NCI-H460 (cell line): Measurements from ENCODE around the gene NDUFB2. TPM values are rescaled to one million over a fixed set of nuclear protein-coding genes. Genes with fewer than 3 reads are reported as not detected.
"Not testable (repeated sequence)": the region's sequence is repeated elsewhere in the genome, so short reads cannot be mapped to it uniquely, and the experiment has no call there.

Experiments used
- DNase-seq: peaks from one replicate; pipeline ENCODE4 v3.0.0-alpha.2; 2016; ENCODE audit warnings: low read depth; ENCODE audit errors: extremely low read depth
- polyA plus RNA-seq: library from polyadenylated mRNA; depleted of rRNA; stranded (reverse); fragments of >200 nt; gene quantifications from 2 replicates; pipeline ENCODE4 v1.2.3, GENCODE V29; 2014; cell fraction: nucleus; rRNA removed
- total RNA-seq: library from RNA; depleted of rRNA; stranded (reverse); fragments of >200 nt; shearing (Covaris generic); gene quantifications from 2 replicates; pipeline ENCODE4 v1.2.3, GENCODE V29; 2014; rRNA removed

Gene NDUFB2
- total RNA-seq: 115 TPM in 2 replicates
- 260 and 268 TPM in 2 replicates for polyA plus RNA-seq

DNA sequence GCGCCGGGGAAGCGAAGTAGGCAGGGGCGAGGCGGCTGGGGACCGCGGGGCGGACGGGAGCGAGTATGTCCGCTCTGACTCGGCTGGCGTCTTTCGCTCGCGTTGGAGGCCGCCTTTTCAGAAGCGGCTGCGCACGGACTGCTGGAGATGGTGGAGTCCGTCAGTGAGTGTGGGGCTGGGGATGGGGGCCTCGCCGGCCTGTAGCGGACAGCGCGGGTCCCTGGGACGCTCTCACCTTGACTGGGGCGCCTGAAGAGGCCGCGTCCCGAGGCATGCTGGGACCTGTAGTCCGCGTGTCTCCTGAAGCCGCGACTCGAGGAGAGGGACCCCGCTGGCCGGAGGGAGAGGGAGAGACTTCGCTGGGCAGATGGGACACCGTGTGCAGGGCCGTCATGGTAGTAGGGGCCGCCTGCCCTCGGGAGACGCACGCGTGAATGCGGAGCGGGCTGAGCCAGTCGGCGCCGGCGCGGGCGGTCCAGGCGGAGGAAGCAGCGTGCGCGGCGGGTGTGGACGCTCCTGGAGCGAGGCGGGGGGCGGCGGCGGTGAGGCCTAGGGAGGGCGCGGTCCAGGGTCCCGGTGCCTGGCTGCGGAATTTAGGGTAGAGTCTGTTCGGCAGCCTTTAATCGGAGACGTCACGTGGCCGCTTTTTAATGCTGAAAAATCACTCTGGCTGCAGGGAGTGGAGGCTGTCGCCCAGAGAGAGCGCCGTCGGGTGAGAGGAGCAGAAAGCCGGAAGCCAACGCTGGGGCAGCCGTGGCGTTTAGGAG lies at the start of gene NDUFB2:
TSS of gene NDUFB2 (plus strand) at position 29 of the 767 bp plus-strand sequence. CDS start at position 66, 37 bp downstream.
- peak; percentile 67 for DNase-seq

DNA sequence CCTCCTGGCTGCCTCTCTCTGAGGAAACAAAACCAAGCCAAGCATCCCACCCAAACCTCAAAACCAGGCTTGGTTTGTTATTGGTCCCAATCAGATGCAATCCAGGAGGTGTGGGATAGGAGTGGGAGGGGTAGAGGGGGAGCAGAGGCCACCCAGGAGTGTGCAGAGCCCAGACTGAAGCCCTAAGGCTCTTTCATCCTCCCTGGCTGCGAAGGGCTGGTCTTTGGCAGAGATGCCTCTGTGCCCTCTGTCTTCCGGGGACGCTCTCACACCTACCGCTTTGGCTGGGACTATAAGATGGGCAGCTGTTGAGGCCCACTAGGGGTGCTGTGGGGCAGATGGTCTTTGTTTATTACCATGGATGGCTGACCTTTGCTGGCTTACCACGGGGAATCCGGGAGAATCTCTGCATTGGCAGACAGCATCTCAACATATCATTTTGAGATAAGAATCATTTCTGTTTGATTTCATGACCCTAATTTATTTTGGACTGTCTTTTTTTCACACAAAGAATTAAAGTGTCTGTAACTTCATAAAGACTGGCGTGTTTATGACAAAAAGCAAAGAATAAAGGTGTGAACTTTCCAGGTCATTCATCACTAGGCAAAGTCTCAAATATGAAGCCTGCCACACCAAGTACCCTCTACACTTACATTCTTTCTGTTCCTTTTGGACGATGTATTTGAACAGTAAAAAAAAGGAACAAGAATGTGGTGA lies 49.4 kb upstream of the NDUFB2 start:
- DNase-seq: peak; percentile 49

DNA sequence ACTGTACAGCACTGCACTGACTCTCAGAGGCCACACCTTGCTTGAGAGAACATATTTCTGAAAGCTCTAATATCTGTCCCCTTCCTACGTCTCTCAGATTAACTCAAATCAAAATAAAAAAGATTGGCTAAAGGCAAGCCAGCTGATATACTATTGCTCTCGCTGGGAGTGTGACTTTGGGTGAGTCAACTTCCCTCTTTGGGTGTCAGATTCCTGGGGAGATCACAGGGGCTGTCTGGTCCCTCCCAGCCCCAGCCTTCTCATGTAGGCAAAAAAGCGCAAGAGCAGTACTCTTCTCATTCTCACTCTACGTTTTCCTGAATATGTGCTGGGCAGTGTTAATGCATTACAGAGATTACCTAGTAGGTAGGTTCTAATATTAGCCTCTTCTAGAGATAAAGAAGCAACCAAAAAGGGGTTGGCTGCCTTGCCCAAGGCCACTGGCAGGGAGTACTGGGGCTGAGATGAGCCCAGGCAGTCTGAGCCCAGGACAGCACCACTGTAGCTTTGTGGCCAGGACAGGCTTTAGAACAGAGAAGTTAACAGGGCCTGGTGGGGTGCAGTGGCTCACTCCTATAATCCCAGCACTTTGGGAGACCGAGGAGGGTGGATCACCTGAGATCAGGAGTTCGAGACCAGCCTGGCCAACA lies 46.8 kb upstream of the NDUFB2 start:
- DNase-seq: no peak

DNA sequence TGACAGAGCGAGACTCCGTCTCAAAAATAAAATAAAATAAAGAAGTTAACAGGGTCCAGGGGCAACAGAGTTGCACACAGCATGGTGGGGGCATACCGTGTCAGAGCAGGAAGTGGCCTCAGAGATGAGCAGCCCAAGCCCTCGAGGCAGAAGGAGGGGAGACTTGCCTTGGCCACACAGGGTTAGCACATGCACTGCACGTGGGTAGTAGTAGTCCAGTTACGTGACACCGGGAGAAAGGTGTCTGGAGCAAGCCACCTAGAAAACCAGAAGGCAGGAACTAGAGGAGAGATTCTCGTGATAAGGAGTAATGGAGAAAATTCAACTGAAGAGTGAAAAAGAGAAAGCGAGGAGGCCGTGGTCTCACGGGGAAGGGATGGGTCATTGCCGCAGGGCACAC lies 46.1 kb upstream of the NDUFB2 start:
- no peak for DNase-seq

DNA sequence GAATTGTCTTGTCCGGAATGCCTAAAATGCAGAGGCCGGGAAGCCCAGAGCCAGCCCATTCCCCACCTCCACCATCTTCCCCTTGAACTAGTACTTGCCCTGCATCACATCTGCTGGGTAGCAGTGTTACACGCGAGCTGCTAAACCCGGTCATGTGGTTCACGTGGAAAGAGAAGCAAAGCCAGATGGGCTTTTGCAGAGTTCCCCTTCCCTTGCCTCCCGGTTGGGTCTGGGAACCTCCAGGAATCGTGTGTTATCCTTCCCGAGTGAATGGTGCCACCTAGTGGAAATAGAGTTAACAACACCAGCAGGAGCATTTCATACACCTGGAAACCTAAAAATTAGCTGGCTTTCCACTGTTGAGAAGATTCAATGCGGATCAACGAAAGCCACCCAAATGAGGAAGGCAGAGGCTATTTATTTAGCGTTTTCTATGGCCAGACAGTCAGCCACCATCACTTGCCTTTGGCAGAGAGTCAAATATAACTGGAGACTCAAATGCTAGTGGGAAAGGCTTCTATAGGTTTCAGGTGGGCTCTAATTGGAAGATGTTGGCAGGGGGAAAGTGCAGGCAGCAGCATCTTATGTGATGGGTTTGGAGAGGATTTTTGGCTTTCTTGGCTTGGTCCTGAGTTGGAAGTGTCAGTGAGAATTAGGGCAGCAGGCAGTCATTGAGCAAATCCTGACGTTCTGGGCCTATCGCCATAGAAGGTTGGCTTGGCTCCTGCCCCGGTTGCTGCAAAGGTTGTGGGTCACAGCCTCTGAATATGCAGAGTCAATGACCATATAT lies 43.0 kb upstream of the NDUFB2 start:
- DNase-seq: peak; percentile 75

DNA sequence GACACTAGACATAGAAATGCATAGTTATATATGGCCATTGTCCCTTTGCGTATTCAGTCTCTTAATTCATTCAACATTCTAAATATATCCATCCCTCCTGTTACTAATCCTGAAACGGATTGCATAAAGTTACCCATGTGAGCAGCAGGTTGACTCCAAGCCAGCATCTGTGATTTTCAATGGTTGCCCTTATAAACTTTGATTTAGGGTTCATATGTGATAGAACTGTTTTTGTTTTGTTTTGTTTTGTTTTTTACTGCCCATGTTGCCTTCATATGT lies 42.5 kb upstream of the NDUFB2 start:
- DNase-seq: no peak

DNA sequence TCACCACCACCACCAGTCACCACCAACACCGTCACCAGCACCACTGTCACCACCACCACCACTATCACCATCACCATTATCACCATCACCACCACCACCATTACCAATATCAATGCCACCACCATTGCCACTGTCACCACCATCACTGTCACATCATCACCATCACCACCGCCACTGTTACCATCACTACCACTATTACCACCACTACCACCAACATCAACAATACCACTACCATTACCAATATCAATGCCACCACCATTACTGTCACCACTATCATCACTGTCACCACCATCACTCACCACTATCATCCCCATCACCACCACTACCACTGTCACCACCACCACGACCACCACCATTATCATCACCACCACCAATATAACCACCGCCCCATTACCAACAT lies 41.8 kb upstream of the NDUFB2 start:
- no peak for DNase-seq

DNA sequence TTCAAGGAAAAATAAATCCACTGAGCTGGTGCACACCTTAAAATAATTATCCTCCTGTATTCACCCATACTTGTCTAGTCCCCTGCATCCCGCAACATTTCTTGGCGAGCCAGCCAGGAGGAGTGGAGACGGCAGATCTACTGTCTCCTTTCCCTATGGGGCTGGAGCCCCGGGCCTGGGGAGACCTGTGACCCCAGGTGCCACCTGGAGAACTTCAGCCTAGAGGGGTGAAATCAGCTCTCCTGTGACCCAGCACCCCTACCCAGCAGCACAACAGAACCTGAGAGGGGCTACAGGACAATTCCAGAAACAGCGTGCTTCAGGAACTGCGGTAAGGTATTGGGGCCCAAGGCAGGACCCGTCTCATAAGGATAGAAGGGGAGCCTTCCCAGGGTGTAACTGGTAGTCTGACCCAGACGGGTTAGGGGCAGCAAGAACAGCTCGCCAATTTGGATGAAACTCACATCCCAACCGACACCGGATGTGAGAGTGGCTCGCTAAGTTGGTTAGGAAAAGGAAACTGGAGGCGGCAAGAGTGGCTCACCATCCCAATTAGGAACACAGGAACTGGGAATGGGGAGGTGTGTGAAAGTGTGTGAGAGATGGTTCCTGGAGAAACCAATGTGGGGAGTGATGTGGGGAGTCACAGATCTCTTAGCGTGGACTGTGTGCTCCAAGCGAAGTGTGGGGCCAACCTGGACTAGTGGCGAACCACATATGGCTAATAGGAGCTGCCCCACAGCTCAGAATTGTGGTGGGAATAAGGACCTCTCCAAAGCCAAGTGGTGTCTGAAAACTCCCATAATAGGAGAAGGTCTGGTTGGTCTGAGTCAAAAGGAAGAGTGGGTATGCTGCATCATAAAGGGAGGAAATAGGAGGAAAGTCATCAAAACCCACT lies 40.7 kb upstream of the NDUFB2 start:
- no peak for DNase-seq

DNA sequence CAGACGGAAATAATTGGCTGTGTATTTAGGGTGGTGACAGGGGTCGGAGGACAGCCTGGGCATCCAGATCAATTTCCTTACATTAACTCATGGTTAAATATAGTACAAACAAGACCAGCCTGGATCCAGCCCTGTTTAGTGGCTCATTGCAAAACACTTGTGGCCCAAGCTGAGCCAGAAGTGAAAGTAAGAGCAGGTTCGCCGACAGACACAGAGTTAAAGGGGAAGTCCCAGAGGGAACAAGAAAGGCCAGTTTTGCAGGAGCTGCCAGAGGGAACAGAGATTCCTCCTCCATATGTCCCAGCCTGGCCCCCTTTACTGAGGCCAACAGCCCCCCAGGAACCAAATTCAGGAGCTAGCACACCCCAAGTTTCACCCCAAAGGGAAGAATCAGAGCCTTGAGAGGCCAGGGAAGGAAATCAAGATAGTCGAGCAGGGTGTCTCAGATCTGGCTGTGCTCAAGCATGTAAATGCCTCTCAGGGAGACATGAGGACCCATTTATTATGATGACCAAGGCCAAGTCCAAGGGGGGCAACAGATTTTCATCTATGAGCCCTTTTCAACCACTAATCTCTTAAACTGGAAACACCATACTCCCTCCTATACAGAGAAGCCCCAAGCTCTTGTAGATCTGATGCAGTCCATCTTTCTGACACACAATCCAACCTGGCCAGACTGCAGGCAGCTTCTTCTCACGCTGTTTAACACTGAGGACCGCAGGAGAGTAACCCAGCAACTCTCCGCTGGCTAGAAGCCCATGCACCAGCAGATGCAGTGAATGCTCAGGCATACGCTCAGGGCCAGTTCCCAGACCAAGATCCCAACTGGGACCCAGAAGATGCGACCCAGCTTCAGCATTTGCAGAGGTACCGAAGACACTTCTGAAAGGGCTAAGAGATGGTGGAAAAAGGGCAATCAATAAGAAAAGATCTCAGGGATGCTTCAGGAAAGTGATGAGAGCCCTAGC lies 39.7 kb upstream of the NDUFB2 start:
- DNase-seq: no peak

DNA sequence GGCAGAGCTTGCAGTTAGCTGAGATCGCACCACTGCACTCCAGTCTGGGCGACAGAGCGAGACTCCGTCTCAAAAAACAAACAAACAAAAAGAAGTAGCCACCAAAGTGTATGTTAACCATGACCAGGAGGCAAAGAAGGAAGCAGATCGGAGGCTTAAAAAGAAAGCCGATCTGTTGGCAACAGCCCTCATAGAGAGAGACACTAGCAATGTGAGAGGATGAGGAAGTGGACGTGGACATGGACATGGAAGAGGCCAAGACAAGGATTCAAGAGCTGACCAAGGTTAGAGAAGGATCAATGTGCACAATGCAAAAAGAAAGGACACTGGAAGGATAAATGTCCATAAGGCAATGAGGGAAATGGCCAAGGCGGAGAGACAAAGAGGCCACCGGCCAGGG lies 38.6 kb upstream of the NDUFB2 start:
- DNase-seq: no peak

DNA sequence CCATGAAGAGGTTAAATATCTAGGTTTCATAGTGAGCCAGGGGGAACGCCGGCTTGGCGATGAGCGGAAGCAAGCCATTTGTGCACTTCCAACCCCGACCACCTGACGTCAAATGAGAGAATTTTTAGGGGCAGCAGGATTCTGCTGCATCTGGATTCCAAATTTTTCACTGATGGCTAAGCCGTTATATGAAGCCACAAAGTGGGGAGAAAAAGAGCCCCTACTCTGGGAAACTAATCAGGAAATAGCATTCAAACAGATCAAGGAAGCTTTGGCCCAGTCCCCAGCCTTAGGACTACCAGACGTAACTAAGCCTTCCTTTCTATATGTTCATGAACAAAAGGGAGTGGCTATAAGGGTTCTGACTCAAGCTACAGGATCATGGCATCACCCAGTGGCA lies 36.7 kb upstream of the NDUFB2 start:
- no peak for DNase-seq

DNA sequence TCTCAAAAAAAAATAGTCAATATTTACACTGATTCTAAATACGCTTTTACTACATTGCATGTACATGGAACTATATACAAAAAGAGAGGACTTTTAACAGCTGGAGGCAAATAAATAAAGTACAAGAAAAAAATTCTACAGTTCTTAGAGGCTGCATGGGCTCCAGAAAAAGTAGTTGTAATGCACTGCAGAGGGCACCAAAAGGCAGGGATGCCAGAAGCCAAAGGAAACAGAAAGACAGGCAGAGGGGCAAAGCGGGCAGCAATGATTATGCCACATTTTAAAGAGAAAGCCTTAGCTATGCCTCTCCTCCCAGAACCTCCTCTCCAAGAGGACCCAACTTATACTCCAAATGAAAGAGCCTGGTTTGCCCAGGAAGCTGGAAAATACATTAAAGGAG lies 35.4 kb upstream of the NDUFB2 start:
- DNase-seq: no peak

DNA sequence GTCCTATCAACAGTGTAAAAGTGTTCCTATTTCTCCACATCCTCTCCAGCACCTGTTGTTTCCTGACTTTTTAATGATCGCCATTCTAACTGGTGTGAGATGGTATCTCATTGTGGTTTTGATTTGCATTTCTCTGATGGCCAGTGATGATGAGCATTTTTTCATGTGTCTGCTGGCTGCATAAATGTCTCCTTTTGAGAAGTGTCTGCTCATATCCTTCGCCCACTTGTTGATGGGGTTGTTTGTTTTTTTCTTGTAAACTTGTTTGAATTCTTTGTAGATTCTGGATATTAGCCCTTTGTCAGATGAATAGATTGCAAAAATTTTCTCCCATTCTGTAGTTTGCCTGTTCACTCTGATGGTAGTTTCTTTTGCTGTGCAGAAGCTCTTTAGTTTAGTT lies 33.6 kb upstream of the NDUFB2 start:
- DNase-seq: not testable (repeated sequence)

DNA sequence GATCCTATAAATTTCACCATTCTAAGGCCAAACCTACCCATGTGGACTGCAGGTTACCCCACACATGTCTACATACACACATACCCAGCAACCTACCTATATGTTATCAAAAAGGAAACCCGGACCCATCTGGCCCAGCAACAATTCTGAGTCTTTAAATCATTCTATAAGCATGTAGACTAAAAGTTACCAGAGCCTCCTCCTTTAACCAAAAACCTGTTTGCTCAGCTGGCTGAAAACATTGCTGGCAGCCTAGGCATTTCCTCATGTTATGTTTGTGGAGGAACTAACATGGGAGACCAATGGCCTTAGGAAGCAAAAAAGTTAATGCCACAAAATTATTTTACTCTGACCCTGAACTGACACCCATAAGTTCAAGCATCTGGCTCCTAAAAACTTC lies 29.0 kb upstream of the NDUFB2 start:
- DNase-seq: no peak

DNA sequence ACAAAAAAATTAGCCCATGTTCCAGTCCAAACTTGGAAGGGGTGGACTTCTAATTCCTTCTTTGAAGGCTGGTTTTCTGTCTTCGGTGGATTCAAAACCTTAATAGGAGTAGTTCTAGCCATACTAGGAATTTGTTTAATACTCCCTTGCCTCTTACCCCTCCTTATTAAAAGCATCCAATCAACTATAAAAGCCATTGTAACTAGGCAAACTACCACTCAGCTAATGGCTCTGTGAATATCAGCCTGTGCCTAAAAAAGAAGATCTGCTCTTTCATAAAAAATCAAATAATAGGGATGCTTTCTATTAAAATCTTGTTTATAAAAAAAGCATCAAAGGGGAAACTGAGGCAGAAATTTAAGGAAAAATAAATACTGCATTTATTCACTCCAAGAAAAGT lies 27.9 kb upstream of the NDUFB2 start:
- DNase-seq: no peak

DNA sequence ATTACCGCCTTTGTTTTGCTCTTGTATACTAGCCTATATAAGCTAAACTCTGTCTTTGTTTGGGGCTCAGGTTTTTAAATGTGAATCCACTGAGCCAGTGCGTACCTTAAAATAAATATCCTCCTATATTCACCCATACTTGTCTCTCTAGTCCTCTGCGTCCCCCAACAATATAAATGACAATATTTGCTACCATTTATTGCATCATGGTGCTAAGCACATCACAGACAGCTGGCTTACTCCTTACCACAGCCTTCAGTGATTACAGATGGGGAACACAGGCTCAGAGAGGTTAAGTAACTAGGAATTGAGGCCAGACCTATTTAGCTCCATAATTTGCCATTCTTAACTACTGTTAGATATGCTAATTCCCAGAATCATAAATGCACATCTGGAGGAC lies 27.2 kb upstream of the NDUFB2 start:
- no peak for DNase-seq

DNA sequence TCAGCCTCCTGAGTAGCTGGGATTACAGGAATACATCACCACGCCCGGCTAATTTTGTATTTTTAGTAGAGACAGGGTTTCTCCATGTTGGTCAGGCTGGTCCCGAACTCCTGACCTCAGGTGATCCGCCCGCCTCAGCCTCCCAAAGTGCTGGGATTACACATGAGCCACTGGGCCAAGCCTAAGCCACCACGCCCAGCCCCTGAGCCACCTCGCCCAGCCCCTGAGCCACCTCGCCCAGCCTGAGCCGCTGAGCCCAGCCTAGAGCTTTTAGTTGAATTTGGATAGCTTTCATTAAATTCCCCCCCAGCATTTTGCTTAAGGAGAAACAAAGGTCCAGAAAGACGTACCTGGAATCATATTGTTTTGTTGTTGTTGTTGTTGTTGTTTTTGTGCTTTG lies 26.6 kb upstream of the NDUFB2 start:
- DNase-seq: not testable (repeated sequence)

DNA sequence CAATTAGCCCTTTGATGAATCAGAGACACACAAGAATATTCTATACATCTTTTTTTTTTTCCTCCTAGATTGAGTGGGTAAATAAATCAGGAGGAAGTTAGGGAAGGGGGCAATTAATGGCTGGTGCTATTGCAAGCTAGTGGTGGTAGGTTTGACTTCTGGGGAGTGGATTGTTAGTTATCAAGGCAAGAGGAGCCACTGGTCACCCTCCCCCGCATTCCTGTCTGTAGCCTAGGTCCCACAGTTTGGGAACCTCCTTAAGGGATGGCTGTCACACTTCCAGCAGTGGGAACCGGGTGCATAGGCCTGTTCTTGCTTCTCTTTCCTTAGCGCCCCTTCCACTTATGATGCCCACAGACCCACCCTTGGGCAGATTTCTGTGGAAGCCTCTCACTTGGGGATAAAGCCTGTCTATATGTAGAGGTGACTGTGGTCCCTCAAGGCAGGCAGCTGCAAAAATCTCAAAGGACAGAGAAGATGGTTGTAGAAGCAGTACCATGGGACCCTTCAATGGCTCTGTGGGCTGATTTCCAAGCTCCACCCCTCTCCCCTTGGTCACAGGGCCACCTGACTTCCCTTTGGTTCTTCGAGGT lies 26.1 kb upstream of the NDUFB2 start:
- no peak for DNase-seq
